ENCODE data around the gene UBQLN1. TPM values are rescaled to one million over a fixed set of nuclear protein-coding genes. Genes with fewer than 3 reads are reported as not detected.
"Not testable (repeated sequence)": the region's sequence is repeated elsewhere in the genome, so short reads cannot be mapped to it uniquely, and the experiment has no call there.

Gene UBQLN1
- total RNA-seq (2014; rRNA removed; shearing (Covaris generic); ENCODE audit: low replicate concordance): 54.8 and 75.0 TPM in 2 replicates

DNA sequence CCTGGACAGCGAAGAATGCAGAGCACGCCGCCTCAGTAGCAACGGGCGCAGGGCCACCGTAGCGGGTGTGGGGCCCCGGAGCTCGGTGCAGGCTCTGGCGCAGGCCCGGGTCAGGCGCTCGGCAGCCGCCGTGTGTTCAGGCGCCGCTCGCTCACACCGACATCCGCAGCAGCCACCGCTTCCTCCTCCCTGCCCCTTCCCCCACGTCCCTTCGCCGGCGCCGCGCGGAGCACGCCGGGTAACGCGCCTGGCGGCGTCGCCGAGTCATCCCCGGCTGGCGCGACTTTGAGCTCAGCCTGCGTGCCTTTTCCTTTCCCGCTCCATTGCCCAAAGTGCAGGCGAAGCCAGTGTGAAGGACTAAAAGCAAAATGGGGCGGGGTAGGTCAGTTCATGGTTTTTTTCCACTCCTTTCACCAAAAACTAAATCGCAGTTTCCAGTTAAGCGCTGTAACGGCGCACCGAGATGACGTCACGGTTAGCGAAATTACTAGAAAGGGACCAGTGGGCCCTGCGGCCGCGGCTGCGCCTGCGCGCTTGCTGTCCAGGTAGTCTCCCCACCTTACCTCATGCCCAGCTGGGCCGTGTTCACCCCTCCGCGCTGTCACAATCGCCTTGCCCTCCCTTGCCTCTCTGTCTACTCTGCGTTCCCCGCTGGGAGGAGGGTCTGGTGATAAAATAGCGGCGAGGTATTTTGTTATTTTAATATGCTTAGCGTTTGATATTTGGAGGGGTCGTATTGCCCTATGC, at the start of gene UBQLN1:
Gene UBQLN1, minus strand, starts transcription at position 191 of the 747 bp plus-strand sequence. CDS start 279 bp downstream, outside the sequence.
- DNase-seq (ENCODE audit: low read depth): peak; percentile 91
- in situ Hi-C loops (cut with HindIII; ENCODE audit: low pct_unique_long_range_greater_than_20kb, low sequenced_read_pairs): no loop called here

DNA sequence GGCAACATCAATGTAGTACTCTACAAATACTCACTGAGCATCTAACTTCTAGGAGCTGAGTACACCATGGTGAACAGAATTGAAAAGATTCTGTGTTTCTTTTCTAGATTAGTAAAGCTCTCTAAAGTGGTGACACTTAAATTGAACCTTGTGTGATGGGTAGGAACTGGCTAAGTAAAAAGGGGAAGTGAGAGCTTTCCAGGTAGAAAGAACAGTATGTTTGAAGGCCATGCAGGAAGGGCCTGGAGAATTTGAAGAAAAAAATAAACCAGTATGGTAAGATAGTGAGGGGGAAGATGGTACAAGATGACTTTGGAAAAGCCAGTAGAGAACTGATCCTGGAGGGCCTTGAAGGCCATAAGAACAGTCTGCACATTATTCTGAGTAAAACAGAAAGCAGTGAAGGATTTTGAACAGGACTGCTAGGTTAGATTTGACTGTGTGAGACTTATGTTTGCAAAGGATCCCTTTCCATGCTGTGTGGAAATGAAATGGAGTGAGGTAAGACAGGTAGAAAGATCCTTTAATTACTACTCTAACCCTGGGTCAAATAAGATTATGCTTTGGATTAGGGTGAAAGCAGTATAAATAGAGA, 46.7 kb upstream of the UBQLN1 start:
- in situ Hi-C loops (cut with HindIII; ENCODE audit: low pct_unique_long_range_greater_than_20kb, low sequenced_read_pairs): no loop called here

GRCh38 chr9:83749706-83750105, 41.9 kb upstream of the UBQLN1 start:
- in situ Hi-C loops (cut with HindIII; ENCODE audit: low pct_unique_long_range_greater_than_20kb, low sequenced_read_pairs): no loop called here
- no peak for DNase-seq (ENCODE audit: low read depth)

More for the DNA sequence above, 46.7 kb upstream of the UBQLN1 start:
- DNase-seq (ENCODE audit: low read depth): no peak

GRCh38 chr9:83744206-83744605, 36.4 kb upstream of the UBQLN1 start:
- in situ Hi-C loops (cut with HindIII; ENCODE audit: low pct_unique_long_range_greater_than_20kb, low sequenced_read_pairs): no loop called here
- no peak for DNase-seq (ENCODE audit: low read depth)

DNA sequence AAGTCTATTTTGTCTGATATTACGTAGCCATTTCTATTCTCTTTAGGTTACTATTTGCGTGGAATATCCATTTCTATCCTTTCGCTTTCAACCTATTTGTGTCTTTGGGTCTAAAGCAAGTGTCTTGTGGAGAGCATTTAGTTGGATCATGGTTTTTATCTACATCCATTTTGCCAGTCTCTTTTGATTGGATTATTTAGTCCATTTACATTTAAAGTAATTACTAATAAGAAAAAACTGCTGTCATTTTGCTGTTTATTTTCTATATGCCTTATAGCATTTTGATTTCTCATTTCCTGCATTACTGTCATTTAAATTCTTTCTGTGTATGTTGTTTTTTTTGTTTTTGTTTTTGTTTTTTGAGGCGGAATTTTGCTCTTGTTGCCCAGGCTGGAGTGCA, 26.0 kb upstream of the UBQLN1 start:
- no peak for DNase-seq (ENCODE audit: low read depth)
- in situ Hi-C loops (cut with HindIII; ENCODE audit: low pct_unique_long_range_greater_than_20kb, low sequenced_read_pairs): no loop called here

DNA sequence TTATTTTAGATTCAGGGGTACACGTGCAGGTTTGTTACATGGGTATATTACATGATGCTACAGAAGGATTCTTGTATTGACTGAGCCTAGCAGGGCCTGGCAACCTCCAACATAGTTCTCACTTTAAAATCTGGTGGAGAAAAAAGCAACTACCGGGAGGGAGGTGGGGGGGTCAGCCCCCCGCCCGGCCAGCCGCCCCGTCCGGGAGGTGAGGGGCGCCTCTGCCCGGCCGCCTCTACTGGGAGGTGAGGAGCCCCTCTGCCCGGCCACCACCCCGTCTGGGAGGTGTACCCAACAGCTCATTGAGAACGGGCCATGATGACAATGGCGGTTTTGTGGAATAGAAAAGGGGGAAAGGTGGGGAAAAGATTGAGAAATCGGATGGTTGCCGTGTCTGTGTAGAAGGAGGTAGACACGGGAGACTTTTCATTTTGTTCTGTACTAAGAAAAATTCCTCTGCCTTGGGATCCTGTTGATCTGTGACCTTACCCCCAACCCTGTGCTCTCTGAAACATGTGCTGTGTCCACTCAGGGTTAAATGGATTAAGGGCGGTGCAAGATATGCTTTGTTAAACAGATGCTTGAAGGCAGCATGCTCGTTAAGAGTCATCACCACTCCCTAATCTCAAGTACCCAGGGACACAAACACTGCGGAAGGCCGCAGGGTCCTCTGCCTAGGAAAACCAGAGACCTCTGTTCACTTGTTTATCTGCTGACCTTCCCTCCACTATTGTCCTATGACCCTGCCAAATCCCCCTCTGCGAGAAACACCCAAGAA, 21.0 kb upstream of the UBQLN1 start:
- in situ Hi-C loops (cut with HindIII; ENCODE audit: low pct_unique_long_range_greater_than_20kb, low sequenced_read_pairs); DNase-seq (ENCODE audit: low read depth): not testable (repeated sequence)

- DNase-seq (ENCODE audit: low read depth): no peak
- in situ Hi-C loops (cut with HindIII; ENCODE audit: low pct_unique_long_range_greater_than_20kb, low sequenced_read_pairs): no loop called here
Observed at GRCh38 chr9:83724436-83724835, 16.7 kb upstream of the UBQLN1 start.

DNA sequence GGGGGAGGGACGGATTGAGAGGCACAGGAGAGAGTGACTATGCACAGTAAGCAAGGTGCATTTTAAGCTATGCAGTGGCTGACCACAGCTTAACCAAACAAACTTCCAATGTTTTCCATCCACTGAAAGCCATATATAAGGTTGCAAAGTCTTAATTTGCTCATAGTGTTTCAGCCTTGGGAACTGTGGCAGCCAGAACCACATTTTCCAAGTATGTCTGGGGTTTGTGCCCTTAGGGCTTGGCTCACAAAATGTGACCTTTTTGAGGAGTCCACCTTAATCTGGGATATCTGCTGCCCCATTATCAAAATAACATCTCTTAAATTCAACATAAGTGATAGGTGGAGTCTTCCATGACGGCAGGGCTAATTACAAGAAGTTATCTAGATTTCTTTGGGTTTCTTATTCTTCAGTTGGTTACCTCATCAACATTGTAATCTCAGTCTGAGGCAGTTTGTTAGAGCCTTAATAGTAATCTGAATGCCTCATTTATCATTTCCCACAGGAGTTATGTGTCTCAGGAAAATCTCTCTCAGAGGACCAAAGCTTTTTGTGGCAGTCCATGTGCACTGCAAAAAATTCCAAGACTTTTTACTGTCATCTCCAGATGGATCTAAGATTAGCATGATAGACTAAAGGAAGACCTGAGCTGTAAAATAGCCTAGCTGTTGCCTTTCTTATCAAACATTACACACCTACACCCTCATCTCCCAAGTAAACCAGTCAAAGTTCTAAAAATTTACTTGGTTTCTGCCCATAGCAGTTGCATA, 15.2 kb upstream of the UBQLN1 start:
- in situ Hi-C loops (cut with HindIII; ENCODE audit: low pct_unique_long_range_greater_than_20kb, low sequenced_read_pairs): no loop called here
- no peak for DNase-seq (ENCODE audit: low read depth)

GRCh38 chr9:83721509-83721908, 13.8 kb upstream of the UBQLN1 start:
- in situ Hi-C loops (cut with HindIII; ENCODE audit: low pct_unique_long_range_greater_than_20kb, low sequenced_read_pairs): no loop called here
- no peak for DNase-seq (ENCODE audit: low read depth)

GRCh38 chr9:83715794-83716193, 8.0 kb upstream of the UBQLN1 start:
- no peak for DNase-seq (ENCODE audit: low read depth)
- in situ Hi-C loops (cut with HindIII; ENCODE audit: low pct_unique_long_range_greater_than_20kb, low sequenced_read_pairs): no loop called here

DNA sequence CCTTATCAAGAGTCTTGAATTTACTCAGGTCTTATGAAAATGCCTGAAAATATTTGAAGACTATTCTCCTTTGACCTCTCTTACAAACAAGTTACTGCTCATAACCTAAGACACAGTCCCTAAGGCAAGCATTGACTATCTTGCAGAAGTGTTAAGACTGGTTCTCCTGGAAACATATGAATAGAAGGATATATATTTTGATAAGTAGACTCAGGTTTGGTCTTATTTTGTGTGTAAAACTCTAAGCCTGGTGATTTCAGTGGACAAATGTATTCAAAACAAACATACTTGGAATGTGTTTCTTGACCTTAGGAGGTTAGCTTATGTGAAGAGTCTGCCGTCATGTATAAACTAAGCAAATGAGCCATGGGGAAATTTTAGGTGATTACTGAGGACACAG, 7.5 kb upstream of the UBQLN1 start:
- in situ Hi-C loops (cut with HindIII; ENCODE audit: low pct_unique_long_range_greater_than_20kb, low sequenced_read_pairs): no loop called here
- no peak for DNase-seq (ENCODE audit: low read depth)

DNA sequence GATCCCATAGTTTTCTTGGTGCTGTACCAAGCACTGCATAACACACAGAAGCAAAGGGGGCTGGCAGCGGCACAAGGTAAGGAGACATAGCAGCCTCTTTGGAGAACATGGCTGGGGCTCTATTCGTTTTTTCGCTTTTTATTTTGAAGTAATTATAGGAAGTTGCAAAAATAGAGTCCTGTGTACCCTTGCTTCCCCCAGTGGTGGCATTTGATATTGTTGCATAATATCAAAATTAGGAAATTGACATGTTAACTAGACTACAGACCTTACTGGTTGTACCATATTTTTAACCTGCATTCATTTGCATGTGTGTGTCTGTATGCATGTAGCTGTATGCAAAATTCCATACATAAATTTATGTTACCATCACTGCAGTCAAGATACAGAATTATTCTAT, 6.6 kb upstream of the UBQLN1 start:
- DNase-seq (ENCODE audit: low read depth): no peak
- in situ Hi-C loops (cut with HindIII; ENCODE audit: low pct_unique_long_range_greater_than_20kb, low sequenced_read_pairs): no loop called here

DNA sequence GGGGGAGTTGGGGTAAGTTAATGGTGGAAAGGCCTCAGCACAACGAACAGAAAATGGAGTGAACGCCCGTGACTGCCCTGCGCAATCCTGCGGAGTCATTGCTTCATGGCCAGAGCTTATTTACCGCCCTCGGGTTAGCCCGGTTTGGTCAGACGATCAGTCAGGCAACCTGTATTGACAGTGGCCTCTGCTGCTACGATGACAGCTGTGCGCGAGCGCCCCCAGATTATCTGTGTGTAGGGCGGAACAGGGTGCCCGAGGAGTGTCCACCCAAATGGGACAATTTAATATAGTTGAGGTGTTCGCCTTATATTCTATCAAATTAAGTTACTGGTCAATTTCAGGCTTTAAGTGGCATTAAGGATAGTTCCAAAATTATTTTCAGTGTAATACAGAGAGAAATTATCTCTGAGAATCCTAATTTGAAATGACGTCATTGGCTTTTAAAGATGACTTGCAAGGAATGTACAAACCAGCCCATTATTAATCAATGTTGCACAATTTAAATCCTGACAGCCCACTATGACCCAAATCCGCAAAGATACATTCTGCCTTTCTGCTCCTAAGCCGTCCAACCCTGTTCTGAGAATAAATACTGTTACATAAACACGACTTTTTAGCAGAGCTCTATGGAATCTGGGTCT, 879 bp upstream of the UBQLN1 start:
- in situ Hi-C loops (cut with HindIII; ENCODE audit: low pct_unique_long_range_greater_than_20kb, low sequenced_read_pairs): no loop called here
- no peak for DNase-seq (ENCODE audit: low read depth)

GRCh38 chr9:83707518-83707767, 315 bp downstream of the UBQLN1 start:
- in situ Hi-C loops (cut with HindIII; ENCODE audit: low pct_unique_long_range_greater_than_20kb, low sequenced_read_pairs): no loop called here
- no peak for DNase-seq (ENCODE audit: low read depth)

GRCh38 chr9:83706676-83707517, 861 bp downstream of the UBQLN1 start:
- in situ Hi-C loops (cut with HindIII; ENCODE audit: low pct_unique_long_range_greater_than_20kb, low sequenced_read_pairs): no loop called here
- DNase-seq (ENCODE audit: low read depth): no peak

DNA sequence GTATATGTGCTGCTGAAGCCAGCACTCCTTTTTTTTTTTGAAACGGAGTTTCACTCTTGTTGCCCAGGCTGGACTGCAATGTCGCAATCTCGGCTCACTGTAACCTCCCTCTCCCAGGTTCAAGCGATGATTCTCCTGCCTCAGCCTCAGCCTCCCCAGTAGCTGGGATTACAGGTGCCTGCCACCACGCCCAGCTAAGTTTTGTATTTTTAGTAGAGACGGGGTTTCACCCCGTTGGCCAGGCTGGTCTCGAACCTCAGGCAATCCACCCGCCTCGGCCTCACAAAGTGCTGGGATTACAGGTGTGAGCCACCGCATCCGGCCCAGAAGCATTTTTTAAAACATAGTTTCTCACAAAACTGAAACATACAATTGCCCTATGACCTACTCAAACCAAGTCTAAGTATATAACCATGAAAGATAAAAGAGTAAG, 2.5 kb downstream of the UBQLN1 start:
- DNase-seq (ENCODE audit: low read depth): peak; percentile 0
- in situ Hi-C loops (cut with HindIII; ENCODE audit: low pct_unique_long_range_greater_than_20kb, low sequenced_read_pairs): not testable (repeated sequence)

DNA sequence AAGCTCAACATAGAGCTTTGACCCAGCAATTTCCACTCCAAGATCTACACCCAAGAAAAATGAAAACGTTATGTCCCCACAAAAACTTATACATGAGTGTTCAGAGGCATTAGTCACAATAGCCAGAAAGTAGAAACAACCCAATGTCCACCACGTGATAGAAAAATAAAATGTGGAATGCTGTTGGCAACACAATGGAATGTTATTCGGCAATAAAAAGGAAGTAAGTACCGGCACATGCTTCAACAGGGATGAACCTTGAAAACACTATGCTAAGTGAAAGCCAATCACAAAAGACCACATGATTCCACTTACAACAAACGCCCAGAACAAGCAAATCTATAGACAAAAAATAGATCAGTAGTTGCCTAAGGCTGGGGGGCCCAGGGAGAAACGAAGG, 6.0 kb downstream of the UBQLN1 start:
- in situ Hi-C loops (cut with HindIII; ENCODE audit: low pct_unique_long_range_greater_than_20kb, low sequenced_read_pairs): no loop called here
- peak; percentile 50 for DNase-seq (ENCODE audit: low read depth)
